ENCODE results near the gene EVC. TPM values are rescaled to one million over a fixed set of nuclear protein-coding genes. Genes with fewer than 3 reads are reported as not detected.

Gene EVC
- total and polyA plus RNA-seq, 2 of the 8 experiments (the other 6 are each of a cell fraction or from before 2014, with no cell fraction given): 2.6 to 9.8 TPM

- Histone ChIP-seq H3K56ac (replicated peaks; ENCODE audit: insufficient read length, low read depth, low read length) (no peak overlapping the region), H4K5ac (ENCODE audit: insufficient read length, low read depth, low read length) (no peak overlapping the region), H3K14ac (ENCODE audit: insufficient read length) (no peak overlapping the region), H2BK15ac (ENCODE audit: low read length) (no peak overlapping the region), H3K9me3 (ENCODE audit: insufficient read depth in 2 of 2, low read depth in 1 of 2, low read length in 1 of 2) (no peaks in the 10 kb centered on the region), H2BK20ac (ENCODE audit: low read length) (no peak overlapping the region), H3K9ac (replicated peaks in 1 of 4; ENCODE audit: extremely low read depth in 1 of 4, low read depth in 3 of 4, low read length in 3 of 4) (no peak overlapping the region), H2AFZ (ENCODE audit: low read length) (no peak overlapping the region), H3K36me3 (ENCODE audit: control insufficient read depth in 2 of 4, insufficient read depth in 4 of 4, low read length in 3 of 4) (peaks cover 0 to 9% (median under 1%) of the 10 kb centered on the region in 4 experiments; a peak in 5 of 8 replicates), H3K23me2 (ENCODE audit: low read depth, low read length) (no peaks in the 10 kb centered on the region), H2BK5ac (ENCODE audit: low read depth, low read length) (no peak overlapping the region), H4K91ac (replicated peaks; ENCODE audit: insufficient read length, low read length) (no peak overlapping the region), H3K4me3 (ENCODE audit: extremely low read depth in 1 of 4, insufficient read depth in 2 of 4, low read depth in 3 of 4, low read length in 4 of 4) (no peak overlapping the region), H3K4me1 (replicated peaks in 1 of 4; ENCODE audit: control insufficient read depth in 3 of 4, insufficient read depth in 4 of 4, low read length in 3 of 4) (no peaks in the 10 kb centered on the region), H2AK5ac (ENCODE audit: low read depth, low read length) (no peak overlapping the region), H3K27ac (ENCODE audit: low read depth, low read length) (no peak overlapping the region), H3K4ac (replicated peaks; ENCODE audit: insufficient read length, low read depth, low read length) (no peak overlapping the region), H4K20me1 (replicated peaks in 1 of 2; ENCODE audit: control insufficient read depth in 1 of 2, insufficient read depth in 2 of 2, low read length in 2 of 2) (peaks cover 0 to 3% of the 10 kb centered on the region in 2 experiments), H2BK120ac (replicated peaks; ENCODE audit: low read depth, low read length) (no peak overlapping the region), H3K79me1 (ENCODE audit: low read depth, low read length) (no peaks in the 10 kb centered on the region), H3K79me2 (ENCODE audit: control insufficient read depth in 1 of 2, insufficient read depth in 2 of 2, low read length in 2 of 2) (no peaks in the 10 kb centered on the region), H3K27me3 (replicated peaks in 1 of 4; ENCODE audit: control insufficient read depth in 3 of 4, extremely low read depth in 1 of 4, insufficient read depth in 3 of 4, low read length in 3 of 4) (no peaks in the 10 kb centered on the region), H3K18ac (ENCODE audit: extremely low read depth, low read length) (no peak overlapping the region), H3K23ac (ENCODE audit: insufficient read length) (no peak overlapping the region), H4K8ac (ENCODE audit: extremely low read depth, insufficient read depth, low read length) (no peak overlapping the region), H3K4me2 (ENCODE audit: insufficient read depth in 1 of 2, low read depth in 2 of 2, low read length in 2 of 2) (no peak overlapping the region), H2BK12ac (ENCODE audit: low read depth, low read length) (no peak overlapping the region)
- WGBS, 2 experiments (ENCODE audit: extremely low coverage in 1 of 2, insufficient coverage in 1 of 2, insufficient read length in 1 of 2, insufficient replicate concordance in 2 of 2, low coverage in 1 of 2, low lambda C conversion rate in 2 of 2, missing lambda C conversion rate in 1 of 2): 92% methylated on average over 5 of the region's 5 CpGs; no CpG with 5 or more reads in 1 of the 2 experiments
- DNase-seq (ENCODE audit: low read depth in 1 of 2, low spot score in 2 of 2): no peak
- no peak for TF ChIP-seq POLR2A (IDR thresholded peaks at IDR 0.05; ENCODE audit: control extremely low read depth in 1 of 2, low read depth in 2 of 2, low read length in 2 of 2)
- no peak for TF ChIP-seq SIN3A (conservative IDR thresholded peaks at IDR 0.05 in 1 of 2, IDR thresholded peaks at IDR 0.05 in 1 of 2; ENCODE audit: low read depth in 1 of 2, low read length in 2 of 2)
- TF ChIP-seq, protein P1, sequence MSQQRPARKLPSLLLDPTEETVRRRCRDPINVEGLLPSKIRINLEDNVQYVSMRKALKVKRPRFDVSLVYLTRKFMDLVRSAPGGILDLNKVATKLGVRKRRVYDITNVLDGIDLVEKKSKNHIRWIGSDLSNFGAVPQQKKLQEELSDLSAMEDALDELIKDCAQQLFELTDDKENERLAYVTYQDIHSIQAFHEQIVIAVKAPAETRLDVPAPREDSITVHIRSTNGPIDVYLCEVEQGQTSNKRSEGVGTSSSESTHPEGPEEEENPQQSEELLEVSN (IDR thresholded peaks at IDR 0.05): no peak
- TF ChIP-seq BCL11A (IDR thresholded peaks at IDR 0.05; ENCODE audit: low read depth in 2 of 2, low read length in 2 of 2): no peak
- TF ChIP-seq SRF (IDR thresholded peaks at IDR 0.05; ENCODE audit: low read depth, low read length): no peak
- no peak for TF ChIP-seq RXRA (IDR thresholded peaks at IDR 0.05; ENCODE audit: insufficient read depth, low read depth, low read length)
- no peak for TF ChIP-seq CBX5 (IDR thresholded peaks at IDR 0.05; ENCODE audit: low read depth, low read length)
- no peak for TF ChIP-seq POLR2AphosphoS5 (IDR thresholded peaks at IDR 0.05; ENCODE audit: low read depth, low read length)
- ChIA-PET POLR2A (ENCODE audit: partially characterized antibody) (interaction anchor here (1.5 kb wide), 1 partner anchor 16 kb away, joined by 3 read pairs; no protein-coding TSS in a partner anchor), CTCF (ENCODE audit: partially characterized antibody) (interaction anchor here (0.6 to 1.8 kb wide), 7 partner anchors 9 to 1397 kb away, joined by 3 to 6 read pairs (median 4); no protein-coding TSS in a partner anchor)
- FAIRE-seq: no peak
Observed at GRCh38 chr4:5734853-5735252, 23.9 kb downstream of the EVC start.

All from H1 (cell line).